OCI-M2 (cell line): ENCODE measurements around the gene ADGRV1.
A peak's percentile ranks its signal among the peaks of the same experiment; 100 is the strongest.

Experiments used
- DNase-seq: peaks from one replicate; lab custom pipeline; 2025; ENCODE audit not compliant: unreplicated experiment; lab: John Stamatoyannopoulos, UW

Gene ADGRV1

GRCh38 chr5:90558344-90559192 is at the start of gene ADGRV1:
ADGRV1 (plus strand) TSS chr5:90558797; CDS start chr5:90558896, 99 bp downstream.
- peak; percentile 10 for DNase-seq

- DNase-seq, result no peak
Measured at GRCh38 chr5:90510438-90510837, 48.2 kb upstream of the ADGRV1 start.

GRCh38 chr5:90514520-90514919 is 44.1 kb upstream of the ADGRV1 start:
- DNase-seq, result no peak

- no peak for DNase-seq
Measured at GRCh38 chr5:90518661-90519060, 39.9 kb upstream of the ADGRV1 start.

GRCh38 chr5:90519081-90519480 is 39.5 kb upstream of the ADGRV1 start:
- DNase-seq, result no peak

GRCh38 chr5:90528601-90529193 is 29.9 kb upstream of the ADGRV1 start:
- DNase-seq, result no peak

- DNase-seq, result peak; percentile 60
Measured at GRCh38 chr5:90529194-90529938, 29.2 kb upstream of the ADGRV1 start, which contains the start of gene LYSMD3. LYSMD3 (minus strand) TSS chr5:90529584; CDS start chr5:90525289, 4,295 bp downstream.

GRCh38 chr5:90529939-90530677 is 28.5 kb upstream of the ADGRV1 start:
- DNase-seq, result no peak

- no peak for DNase-seq
Measured at GRCh38 chr5:90530736-90531487, 27.7 kb upstream of the ADGRV1 start.

GRCh38 chr5:90533794-90534193 is 24.8 kb upstream of the ADGRV1 start:
- DNase-seq, result no peak

GRCh38 chr5:90534922-90535321 is 23.7 kb upstream of the ADGRV1 start:
- DNase-seq, result no peak

GRCh38 chr5:90542827-90543519 is 15.6 kb upstream of the ADGRV1 start:
- DNase-seq, result no peak

GRCh38 chr5:90545511-90545910 is 13.1 kb upstream of the ADGRV1 start:
- DNase-seq, result no peak

GRCh38 chr5:90546216-90546837 is 12.3 kb upstream of the ADGRV1 start:
- DNase-seq, result no peak

- no peak for DNase-seq
Measured at GRCh38 chr5:90547072-90547536, 11.5 kb upstream of the ADGRV1 start.

GRCh38 chr5:90548069-90548593 is 10.5 kb upstream of the ADGRV1 start:
- no peak for DNase-seq

GRCh38 chr5:90549223-90549622 is 9.4 kb upstream of the ADGRV1 start:
- no peak for DNase-seq

- no peak for DNase-seq
Measured at GRCh38 chr5:90549729-90550275, 8.8 kb upstream of the ADGRV1 start.

- no peak for DNase-seq
Measured at GRCh38 chr5:90550963-90551362, 7.6 kb upstream of the ADGRV1 start.
